Lower lobe of right lung (tissue), 2 donors: Measurements from ENCODE around the gene CABLES1. TPM values are rescaled to one million over a fixed set of nuclear protein-coding genes. Genes with fewer than 3 reads are reported as not detected.

Experiments used
- ATAC-seq, 2 donors: fragments of 200-7000 bp; cut with Tn5 transposase; one replicate each; pipeline ENCODE4 v1.9.1; 2020 to 2022; ENCODE audit warnings: mild to moderate bottlenecking in 2 of 2, moderate library complexity in 2 of 2
- DNase-seq: peaks from one replicate; pipeline ENCODE4 v3.0.0-alpha.2; 2020
- H3K27ac ChIP-seq: fragments of 200-600 bp; one replicate; pipeline ENCODE4 v1.8.0; 2022
- H3K27me3 ChIP-seq: fragments of 200-600 bp; one replicate; pipeline ENCODE4 v1.8.0; 2022; ENCODE audit warnings: low read depth
- H3K36me3 ChIP-seq: fragments of 200-600 bp; one replicate; pipeline ENCODE4 v1.8.0; 2022; ENCODE audit warnings: mild to moderate bottlenecking
- H3K4me1 ChIP-seq: fragments of 200-600 bp; one replicate; pipeline ENCODE4 v1.8.0; 2022
- H3K4me3 ChIP-seq: fragments of 200-600 bp; one replicate; pipeline ENCODE4 v1.8.0; 2022; ENCODE audit warnings: mild to moderate bottlenecking
- H3K9me3 ChIP-seq: fragments of 200-600 bp; one replicate; pipeline ENCODE4 v1.8.0; 2022
- CTCF ChIP-seq: fragments of 200-600 bp; IDR thresholded peaks from one replicate; pipeline ENCODE4 v1.8.0; 2022; ENCODE audit warnings: antibody characterized with exemption, mild to moderate bottlenecking
- intact Hi-C: fragments of 100-400 bp; cut with DNase I; formaldehyde crosslinking; loops from one replicate; pipeline ENCODE4 v1.11.0; 2022
- total RNA-seq: library from RNA; stranded (reverse); fragmentation: NEBNext Ultra II Directional; extraction: Animal tissue kit (Norgen Biotek cat#: 25700); gene quantifications from one replicate; pipeline ENCODE4 v1.2.1, GENCODE V29; 2021
- donor health status: DM: no; HTN: yes; CAD: no; lungs with severe emphysema.

CABLES1 gene
- total RNA-seq, 1 donor from 2014 or later, result 44.2 TPM

GRCh38 chr18:23226930-23227725 lies 91.8 kb downstream of the CABLES1 start:
- no peak for TF ChIP-seq CTCF
- Histone ChIP-seq H3K27ac (peak overlapping the region; percentile 73), H3K36me3 (peaks cover 4% of the 10 kb centered on the region), H3K9me3 (no peaks in the 10 kb centered on the region), H3K4me1 (peaks cover 71% of the 10 kb centered on the region), H3K27me3 (no peaks in the 10 kb centered on the region), H3K4me3 (no peak overlapping the region)
- peak; percentile 49 to 62 for ATAC-seq
- DNase-seq, result no peak
- intact Hi-C loops, result no loop called here

- Histone ChIP-seq H3K27ac (peak overlapping the region; percentile 73), H3K4me3 (no peak overlapping the region), H3K9me3 (no peaks in the 10 kb centered on the region), H3K27me3 (no peaks in the 10 kb centered on the region), H3K36me3 (peaks cover 1% of the 10 kb centered on the region), H3K4me1 (peaks cover 76% of the 10 kb centered on the region)
- TF ChIP-seq CTCF, result no peak
- ATAC-seq (peak; percentile 38 to 62), DNase-seq (no peak)
- intact Hi-C loops, result no loop called here
Measured at GRCh38 chr18:23227726-23228070, 92.4 kb downstream of the CABLES1 start.

GRCh38 chr18:23228102-23229061 lies 93.1 kb downstream of the CABLES1 start:
- DNase-seq, result no peak
- intact Hi-C loops, result no loop called here
- no peak overlapping the region for H3K4me3 ChIP-seq
- no peak for ATAC-seq
- H3K4me1 ChIP-seq, result peaks cover 77% of the 10 kb centered on the region
- peak overlapping the region; percentile 73 for H3K27ac ChIP-seq
- no peak for TF ChIP-seq CTCF
- H3K36me3 ChIP-seq, result no peaks in the 10 kb centered on the region
- H3K9me3 ChIP-seq, result no peaks in the 10 kb centered on the region
- no peaks in the 10 kb centered on the region for H3K27me3 ChIP-seq

- no peak for TF ChIP-seq CTCF
- peaks cover 70% of the 10 kb centered on the region for H3K4me1 ChIP-seq
- ATAC-seq, result no peak
- no peak overlapping the region for H3K4me3 ChIP-seq
- H3K36me3 ChIP-seq, result no peaks in the 10 kb centered on the region
- DNase-seq, result no peak
- H3K27ac ChIP-seq, result peak overlapping the region; percentile 11
- H3K9me3 ChIP-seq, result no peaks in the 10 kb centered on the region
- H3K27me3 ChIP-seq, result no peaks in the 10 kb centered on the region
- intact Hi-C loops, result no loop called here
Measured at GRCh38 chr18:23229472-23229871, 94.2 kb downstream of the CABLES1 start.

- ATAC-seq, result peak in 1 of 2 donors; percentile 14
- Histone ChIP-seq H3K9me3 (no peaks in the 10 kb centered on the region), H3K36me3 (no peaks in the 10 kb centered on the region), H3K4me3 (no peak overlapping the region), H3K27me3 (no peaks in the 10 kb centered on the region), H3K27ac (peak overlapping the region; percentile 63), H3K4me1 (peaks cover 69% of the 10 kb centered on the region)
- TF ChIP-seq CTCF, result no peak
- no peak for DNase-seq
- intact Hi-C loops, result no loop called here
Measured at GRCh38 chr18:23230686-23231085, 95.4 kb downstream of the CABLES1 start.
